Myocyte (in vitro differentiated cells): ENCODE measurements around the gene SFXN3. TPM values are rescaled to one million over a fixed set of nuclear protein-coding genes. Genes with fewer than 3 reads are reported as not detected.
"Not testable (repeated sequence)": the region's sequence is repeated elsewhere in the genome, so short reads cannot be mapped to it uniquely, and the experiment has no call there.

Experiments used
- DNase-seq: peaks from one replicate; pipeline ENCODE4 v3.0.0-alpha.2; 2012; ENCODE audit warnings: low read depth
- total RNA-seq: library from RNA; depleted of rRNA; stranded (reverse); fragments of >200 nt; gene quantifications from 2 replicates; pipeline ENCODE4 v1.2.3, GENCODE V29; 2014

The SFXN3 gene
- total RNA-seq, 1 donor from 2014 or later = 103 TPM

- DNase-seq = not testable (repeated sequence)
Measured at GRCh38 chr10:101034404-101034803, 3.4 kb downstream of the SFXN3 start.

GRCh38 chr10:101035314-101035713 is 4.3 kb downstream of the SFXN3 start:
- no peak for DNase-seq

DNA sequence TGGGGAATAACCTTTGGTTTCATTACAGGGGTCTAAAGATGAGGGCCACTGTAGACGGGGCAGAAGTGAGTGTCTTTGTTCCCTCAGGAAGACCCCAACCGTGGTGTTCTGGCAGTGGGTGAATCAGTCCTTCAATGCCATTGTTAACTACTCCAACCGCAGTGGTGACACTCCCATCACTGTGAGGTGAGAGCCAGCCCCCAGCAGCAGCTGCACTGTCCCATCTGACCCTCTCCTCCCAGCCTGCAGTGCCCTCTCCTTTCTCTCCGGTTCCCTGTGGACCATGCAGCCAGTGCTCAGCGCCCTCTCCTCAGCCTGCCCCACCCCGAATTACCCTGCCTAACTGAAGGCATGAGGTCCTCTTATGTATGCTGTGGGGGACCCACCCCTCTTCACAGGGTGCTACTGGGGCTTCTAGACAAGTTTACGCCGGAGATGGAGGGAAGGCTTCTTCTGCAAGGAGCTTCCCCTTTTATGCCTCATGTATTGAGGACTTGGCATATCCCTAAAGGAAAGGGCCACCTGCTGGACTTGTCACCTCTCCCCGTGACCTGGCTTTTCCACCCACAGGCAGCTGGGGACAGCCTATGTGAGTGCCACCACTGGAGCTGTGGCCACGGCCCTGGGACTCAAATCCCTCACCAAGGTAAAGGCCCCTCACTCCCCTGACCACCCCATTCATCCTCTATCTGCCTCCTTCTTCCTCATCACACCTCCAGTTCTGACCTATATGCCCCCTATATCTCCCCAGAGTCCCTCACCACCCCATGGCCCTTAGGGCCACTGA is 5.1 kb downstream of the SFXN3 start:
- peak; percentile 81 for DNase-seq

DNA sequence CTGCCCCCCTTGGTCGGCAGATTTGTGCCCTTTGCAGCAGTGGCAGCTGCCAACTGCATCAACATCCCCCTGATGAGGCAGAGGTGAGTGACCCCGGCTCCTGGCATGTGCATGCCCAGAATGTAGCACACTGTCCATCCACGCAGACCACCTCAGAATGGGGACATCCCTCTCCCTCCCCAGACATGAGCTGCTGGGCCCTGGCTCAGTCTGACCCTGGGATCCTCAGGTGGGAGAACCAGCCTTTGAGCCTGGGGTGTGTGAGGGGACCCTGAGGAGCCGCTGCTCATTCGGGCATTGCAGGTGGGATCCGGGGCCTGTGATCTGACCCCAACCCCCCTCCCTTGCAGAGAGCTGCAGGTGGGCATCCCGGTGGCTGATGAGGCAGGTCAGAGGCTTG is 5.7 kb downstream of the SFXN3 start:
- DNase-seq = no peak

DNA sequence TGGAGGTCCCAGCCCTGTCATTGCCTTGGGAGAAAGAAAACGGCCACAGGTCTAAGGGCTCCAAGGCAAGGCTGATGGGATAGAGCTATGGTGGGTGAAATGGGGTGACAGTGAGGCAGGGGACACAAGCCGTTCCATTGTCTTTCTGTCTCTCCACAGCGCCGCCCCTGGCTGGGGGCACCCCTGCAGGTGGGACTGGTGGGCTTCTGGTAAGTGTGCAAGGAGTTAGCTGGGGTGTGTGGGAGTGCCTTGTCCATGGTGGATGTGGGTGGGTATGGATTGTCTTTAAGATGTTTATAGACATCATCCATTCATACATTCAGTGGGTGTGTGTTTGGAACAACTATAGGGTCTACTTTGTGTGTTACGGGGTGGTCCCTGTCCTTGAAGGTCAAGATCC is 7.5 kb downstream of the SFXN3 start:
- no peak for DNase-seq

DNA sequence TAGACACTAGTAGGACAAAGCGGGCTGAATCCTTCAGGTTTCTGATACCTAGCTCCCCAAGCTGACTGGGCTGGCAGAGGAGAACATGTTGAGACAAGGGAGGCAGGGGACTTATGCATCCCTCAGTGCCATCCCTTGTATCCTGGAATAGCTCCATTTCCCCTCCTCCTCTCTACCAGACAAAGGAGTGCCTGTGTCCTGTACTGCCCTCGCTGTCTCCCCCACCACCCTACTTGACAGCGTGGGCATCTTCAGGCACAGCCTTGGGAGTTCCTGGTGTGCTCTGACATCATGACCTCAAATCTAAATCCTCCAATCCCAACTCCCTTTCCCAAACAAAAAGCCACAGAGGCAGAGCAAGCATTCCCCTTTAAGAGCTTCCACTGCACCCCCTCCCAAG is 9.0 kb downstream of the SFXN3 start:
- no peak for DNase-seq

GRCh38 chr10:101040851-101041250 is 9.8 kb downstream of the SFXN3 start:
- no peak for DNase-seq

DNA sequence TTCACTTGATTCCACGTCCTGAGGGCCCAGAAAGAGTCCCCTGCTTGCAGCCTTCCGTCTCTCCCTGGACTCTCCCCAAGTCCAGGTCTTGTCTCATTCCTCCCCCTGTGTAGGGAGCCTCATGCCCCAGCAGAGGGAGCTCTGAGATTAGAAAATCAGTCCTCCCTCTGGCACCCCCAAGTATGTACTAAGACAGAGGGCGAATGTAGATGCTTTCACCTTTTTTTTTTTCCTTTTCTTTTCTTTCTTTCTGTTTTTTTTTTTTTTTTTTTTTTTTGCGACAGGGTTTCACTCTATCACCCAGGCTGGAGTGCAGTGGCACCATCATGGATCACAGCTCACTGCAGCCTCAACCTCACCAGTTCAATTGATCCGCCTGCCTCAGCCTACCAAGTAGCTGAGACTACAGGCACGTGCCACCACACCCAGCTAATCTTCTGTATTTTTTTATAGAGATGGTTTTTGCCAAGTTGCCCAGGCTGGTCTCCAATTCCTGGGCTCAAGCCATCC is 10.3 kb downstream of the SFXN3 start:
- DNase-seq = peak; percentile 90

DNA sequence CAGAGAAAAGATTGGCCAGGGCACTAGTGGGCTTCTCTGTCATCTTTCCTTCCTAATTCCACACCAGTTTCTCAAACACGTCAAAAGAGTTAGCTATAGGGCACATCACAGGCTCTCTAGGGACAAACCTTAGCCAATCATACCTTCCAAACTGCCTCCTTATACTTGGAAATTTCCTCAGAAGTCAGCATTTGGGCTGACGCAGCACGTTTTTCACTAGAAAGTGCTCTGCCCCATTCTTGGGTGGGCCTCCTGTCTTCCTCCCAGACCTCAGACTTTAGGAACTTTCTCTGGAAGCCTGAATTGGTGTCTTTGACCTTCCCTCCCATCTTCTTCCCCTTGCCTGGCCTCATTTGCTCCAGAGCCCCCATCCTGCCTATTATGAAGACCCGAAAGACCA is 11.1 kb downstream of the SFXN3 start:
- no peak for DNase-seq

DNA sequence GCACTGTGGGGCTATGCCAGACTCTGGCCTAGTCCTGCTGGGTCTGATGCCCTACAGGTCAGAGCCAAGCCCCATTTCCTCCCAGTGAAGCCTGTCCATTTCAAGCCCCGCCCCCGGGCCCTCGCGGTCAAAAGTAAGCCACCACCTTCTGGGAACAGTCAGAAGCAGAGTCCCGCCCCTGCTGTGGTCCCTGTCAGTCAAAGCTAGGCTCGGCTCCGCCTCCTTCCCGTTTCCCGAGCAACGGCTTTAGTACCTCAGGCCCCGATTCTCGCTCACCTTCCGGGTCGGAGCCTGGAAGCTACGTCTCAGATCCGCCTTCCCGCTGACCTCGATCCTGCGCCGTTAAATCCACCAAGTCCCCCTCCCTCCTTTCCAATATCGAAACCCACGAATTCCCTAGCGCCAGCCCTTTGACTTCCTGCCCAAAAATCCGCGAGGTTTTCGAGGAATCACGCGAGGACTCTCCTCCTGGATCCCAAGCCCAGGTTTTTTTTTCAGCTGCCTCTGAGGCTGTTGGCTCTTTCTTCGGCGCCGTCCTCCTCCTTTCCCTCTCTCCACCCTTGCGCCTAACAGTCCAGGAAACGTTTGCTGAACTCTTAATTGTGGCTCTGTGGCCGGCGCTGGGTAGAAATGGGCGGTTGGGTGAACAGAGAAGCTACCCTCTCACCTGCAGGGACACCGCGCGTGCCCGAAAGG is 11.8 kb downstream of the SFXN3 start:
- DNase-seq = peak; percentile 97

DNA sequence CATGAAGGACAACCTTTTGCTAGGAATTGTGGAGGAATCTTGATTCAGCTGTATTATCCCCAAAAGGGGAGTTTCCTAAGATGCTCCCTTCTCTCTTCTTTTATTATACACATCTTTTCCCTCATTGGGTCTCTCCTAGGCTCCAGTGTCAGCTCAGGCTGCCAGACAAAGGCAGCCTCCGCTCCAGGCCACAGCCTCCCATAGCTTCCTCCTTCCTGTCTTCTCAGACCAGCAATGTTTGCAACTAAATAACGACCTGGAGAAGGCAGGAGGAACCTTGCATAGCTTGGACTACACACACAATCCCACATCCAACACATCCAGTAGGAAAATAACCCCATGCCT is 12.3 kb downstream of the SFXN3 start:
- no peak for DNase-seq

GRCh38 chr10:101044117-101044516 is 13.1 kb downstream of the SFXN3 start:
- DNase-seq = no peak

DNA sequence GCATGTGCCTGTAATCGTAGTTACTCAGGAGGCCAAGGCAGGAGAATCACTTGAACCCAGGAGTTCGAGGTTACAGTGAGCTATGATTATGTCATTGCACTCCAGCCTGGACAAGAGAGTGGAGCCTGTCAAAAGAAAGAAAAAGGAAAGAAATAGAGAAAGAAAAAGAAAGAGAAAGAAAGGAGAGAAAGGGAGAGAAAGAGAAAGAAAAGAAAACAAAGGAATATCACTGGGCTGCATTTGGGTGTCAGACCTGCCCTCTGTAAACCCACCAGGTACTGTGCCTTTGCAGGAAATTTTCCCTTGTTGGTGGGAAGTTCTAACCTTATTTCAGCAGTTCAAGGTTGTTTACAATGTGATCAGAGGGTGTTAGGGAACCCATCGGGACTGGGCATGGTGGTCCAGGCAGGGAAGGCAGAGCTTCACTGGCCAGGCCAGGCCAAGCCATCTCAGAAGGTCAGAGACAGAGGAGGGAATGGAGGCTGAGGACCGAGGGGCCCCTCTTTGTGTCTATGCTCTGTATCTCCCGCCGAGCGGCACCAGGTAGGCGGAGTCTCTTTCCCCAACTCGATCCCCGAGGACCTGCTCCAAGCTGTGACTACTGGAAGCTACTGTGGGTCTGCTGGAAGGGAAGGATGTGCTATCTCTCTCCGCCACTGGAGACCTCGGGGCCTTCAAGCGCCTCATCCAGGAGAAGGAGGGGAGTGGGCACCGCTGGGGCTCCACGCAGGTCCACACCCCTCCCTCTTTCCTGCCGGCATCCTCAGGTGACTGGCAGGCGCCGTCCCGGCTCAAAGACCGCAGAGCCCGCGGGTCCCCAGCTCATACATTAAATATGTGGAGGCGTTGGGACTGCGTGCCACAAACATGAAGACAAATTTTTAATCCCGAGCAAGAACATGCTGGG is 15.6 kb downstream of the SFXN3 start:
- DNase-seq = no peak

- DNase-seq = no peak
Measured at GRCh38 chr10:101047268-101047667, 16.2 kb downstream of the SFXN3 start.

- DNase-seq = no peak
Measured at GRCh38 chr10:101047961-101048892, 17.2 kb downstream of the SFXN3 start.

- peak; percentile 52 for DNase-seq
Measured at GRCh38 chr10:101050208-101051069, 19.4 kb downstream of the SFXN3 start.

DNA sequence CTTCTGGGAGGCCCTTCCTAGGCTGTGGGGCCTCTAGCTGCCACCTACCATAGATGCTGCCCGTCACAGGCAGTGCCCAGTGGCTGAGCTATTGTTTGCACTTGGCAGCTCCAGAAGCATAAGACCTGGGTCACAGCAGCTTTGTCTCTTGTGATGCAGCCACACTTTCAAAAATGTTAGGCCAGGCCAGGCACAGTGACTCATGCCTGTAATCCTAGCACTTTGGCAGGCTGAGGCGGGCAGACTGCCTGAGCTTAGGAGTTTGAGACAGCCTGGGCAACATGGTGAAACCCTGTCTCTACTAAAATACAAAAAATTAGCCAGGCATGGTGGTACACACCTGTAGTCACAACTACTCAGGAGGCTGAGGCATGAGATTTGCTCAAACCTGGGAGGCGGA is 21.3 kb downstream of the SFXN3 start:
- DNase-seq = peak; percentile 91

DNA sequence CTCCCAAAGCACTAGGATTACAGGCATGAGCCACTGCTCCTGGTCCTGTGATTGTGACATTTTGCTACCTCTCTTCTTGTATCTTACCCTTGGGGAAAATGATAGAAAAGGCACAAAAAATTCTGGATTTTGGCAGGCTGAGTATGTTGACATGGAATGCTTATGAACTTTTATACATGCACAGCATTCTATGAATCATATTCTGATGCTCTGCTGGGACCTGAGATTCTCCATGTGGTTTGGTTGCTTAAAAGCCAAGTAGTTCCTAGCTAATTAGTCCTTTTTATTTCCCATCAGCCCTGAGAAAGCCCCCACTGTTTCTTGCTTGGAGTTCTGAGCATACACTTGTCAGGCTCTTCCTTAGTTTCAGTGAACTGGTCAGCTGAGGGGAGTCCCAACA is 22.5 kb downstream of the SFXN3 start:
- no peak for DNase-seq

DNA sequence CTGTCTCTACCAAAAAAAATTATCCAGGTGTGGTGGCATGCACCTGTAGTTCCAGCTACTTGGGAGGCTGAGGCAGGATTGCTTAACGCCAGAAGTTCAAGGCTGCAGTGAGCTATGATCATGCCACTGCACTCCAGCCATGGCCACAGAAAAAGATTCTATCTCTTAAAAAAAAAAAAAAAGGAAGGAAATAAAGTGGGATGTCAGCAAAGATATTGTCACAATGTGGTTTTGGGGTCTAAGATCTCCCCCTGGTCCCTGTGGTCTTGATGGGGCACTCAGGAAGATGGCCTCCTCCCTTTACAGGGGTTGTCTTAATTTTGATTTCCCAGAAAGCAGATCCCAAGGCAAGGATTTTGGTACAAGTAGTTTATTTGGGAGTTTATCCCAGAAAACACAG is 23.3 kb downstream of the SFXN3 start:
- DNase-seq = no peak

DNA sequence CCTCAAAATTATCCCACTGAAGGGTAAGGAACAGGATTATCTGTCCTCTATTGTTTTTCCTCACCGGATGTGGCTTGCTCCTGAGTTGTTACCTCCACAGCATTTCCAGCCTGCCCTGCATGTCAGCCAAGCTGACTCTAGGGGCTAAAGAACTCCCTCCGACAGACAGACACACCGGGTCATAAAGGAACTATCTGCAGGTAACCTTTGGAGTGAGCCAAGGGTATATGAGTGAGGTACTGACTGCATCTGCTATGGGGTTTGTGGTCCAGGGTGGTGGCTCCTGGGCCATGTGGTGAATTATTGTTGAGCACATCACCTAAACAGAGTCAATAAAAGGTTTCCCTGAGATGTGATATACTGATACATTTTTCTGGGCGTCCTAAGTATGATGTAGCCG is 23.8 kb downstream of the SFXN3 start:
- DNase-seq = no peak
